GM18502 (cell line): ENCODE results near the gene PAPLN.
A peak's percentile ranks its signal among the peaks of the same experiment; 100 is the strongest.

Experiments used
- ATAC-seq: cut with Tn5 transposase; IDR thresholded peaks from one replicate; pipeline ENCODE4 v1.9.1; 2021; ENCODE audit warnings: mild to moderate bottlenecking; ENCODE audit not compliant: unreplicated experiment, poor library complexity

PAPLN gene

GRCh38 chr14:73244541-73245290, 7.4 kb downstream of the PAPLN start:
- ATAC-seq: no peak

DNA sequence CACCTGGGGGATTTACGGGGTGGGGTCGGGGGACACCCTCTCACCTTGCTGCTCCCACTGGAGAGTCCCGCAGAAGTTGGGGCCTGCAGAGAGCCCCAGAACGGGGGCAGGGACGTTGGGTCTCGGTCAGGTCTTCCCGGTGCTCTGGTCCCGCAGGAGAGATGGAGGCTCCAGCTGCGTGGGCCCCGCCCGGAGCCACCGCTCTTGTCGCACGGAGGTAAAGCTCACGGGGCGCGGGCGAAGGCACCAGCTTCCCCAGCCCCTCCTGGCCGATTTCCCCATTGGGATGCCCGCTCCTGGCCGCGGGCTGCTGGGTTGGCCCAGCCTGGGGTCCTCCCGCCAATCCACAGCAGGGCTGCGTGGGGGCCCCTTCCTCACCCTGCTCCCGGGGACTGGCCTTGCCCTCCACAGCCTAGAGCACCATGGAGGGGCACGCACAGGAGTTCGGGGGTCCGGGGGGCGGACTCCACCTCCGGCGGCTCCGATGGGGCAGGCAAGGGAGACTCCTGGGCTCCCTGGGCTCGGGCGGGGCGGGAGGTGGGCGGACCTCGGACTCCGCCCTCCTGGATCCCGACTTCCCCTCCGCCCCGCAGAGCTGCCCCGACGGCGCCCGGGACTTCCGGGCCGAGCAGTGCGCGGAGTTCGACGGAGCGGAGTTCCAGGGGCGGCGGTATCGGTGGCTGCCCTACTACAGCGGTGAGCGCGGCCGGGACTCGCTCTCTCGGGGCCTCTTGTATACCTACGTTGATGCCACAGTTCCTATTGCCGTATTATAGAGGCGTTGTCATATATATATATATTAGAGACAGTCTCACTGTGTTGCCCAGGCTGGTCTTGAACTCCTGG, 8.4 kb downstream of the PAPLN start:
- peak; percentile 62 for ATAC-seq

- ATAC-seq: no peak
Observed at GRCh38 chr14:73246387-73247150, 9.3 kb downstream of the PAPLN start.

DNA sequence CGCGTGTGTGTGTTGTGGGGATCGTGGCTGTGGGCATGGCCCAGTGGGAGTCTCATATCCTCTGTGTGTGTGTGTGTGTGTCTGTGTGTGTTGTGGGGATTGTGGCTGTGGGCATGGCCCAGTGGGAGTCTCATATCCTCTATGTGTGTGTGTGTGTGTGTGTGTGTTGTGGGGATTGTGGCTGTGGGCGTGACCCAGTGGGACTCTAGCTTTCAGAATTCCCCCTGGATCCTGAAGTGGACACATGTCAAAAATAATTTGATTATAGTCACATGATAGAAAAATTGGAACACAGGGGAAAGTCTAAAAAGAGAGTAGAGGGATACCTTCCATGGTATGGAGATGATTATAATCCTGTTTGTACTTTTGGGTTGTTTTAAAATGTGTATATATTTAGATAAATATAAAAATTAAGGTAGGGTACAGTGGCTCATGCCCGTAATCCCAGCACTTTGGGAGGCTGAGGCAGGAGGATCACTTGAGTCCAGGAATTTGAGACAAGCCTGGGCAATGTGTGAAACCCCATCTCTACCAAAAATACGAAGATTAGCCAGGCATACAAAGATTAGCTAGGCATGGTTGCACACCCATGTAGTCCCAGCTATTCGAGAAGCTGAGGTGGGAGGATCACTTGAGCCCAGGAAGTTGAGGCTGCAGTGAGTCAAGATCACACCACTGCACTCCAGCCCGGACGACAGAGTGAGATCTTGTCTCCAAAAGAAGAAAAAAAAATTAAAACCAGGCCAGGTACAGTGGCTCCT, 11.0 kb downstream of the PAPLN start:
- ATAC-seq: peak; percentile 39

GRCh38 chr14:73249108-73249507, 11.8 kb downstream of the PAPLN start:
- ATAC-seq: no peak

GRCh38 chr14:73249564-73250316, 12.4 kb downstream of the PAPLN start:
- ATAC-seq: no peak

DNA sequence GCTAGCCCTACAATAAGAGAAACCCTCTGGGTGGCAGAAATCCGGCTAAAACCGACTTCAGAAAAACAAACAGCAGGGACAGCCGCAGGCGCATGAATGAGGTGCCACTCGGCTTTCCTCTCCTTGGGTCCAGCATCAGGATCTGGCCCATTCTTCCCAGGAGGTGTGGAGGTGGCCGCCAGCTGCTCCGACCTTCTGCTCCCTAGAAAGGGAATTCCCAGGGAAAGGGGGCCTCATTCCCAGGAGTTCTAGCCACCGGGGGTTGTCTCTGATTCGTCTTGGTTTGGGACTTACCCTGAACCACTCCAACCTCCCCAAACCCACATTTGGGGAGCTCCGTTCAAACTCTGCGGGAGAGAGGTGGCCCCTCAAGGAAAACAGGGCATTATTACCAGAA, 13.0 kb downstream of the PAPLN start:
- no peak for ATAC-seq

DNA sequence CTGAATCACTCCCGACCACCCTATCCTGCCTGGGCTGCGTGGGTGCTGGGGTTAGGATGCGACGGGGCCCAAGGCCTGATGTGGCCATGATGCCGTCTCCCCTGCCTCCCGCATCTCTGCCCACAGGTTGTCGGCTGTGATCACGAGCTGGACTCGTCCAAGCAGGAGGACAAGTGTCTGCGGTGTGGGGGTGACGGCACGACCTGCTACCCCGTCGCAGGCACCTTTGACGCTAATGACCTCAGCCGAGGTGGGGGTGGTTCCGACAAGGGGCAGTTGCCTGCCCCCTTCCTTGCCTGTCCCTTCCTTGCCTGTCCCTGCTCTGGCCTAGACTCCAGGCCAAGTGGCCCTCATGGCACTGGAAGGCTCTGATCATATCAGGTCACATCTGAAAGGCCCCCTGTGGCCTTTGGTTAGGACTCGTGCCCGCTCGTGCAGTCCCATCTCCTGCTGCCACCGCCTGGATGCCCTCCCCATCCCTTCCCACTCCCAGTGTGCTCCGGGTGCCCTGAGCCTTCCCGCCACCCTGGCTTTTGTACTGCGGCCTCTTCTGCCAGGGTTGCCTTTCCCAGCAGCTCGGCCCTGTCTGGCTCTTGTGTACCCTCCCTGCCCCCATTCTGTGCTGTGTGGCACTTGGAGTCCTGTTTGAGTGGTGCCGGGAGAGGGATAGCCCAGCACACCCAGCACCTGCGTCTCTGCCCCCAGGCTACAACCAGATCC, 13.6 kb downstream of the PAPLN start:
- no peak for ATAC-seq

DNA sequence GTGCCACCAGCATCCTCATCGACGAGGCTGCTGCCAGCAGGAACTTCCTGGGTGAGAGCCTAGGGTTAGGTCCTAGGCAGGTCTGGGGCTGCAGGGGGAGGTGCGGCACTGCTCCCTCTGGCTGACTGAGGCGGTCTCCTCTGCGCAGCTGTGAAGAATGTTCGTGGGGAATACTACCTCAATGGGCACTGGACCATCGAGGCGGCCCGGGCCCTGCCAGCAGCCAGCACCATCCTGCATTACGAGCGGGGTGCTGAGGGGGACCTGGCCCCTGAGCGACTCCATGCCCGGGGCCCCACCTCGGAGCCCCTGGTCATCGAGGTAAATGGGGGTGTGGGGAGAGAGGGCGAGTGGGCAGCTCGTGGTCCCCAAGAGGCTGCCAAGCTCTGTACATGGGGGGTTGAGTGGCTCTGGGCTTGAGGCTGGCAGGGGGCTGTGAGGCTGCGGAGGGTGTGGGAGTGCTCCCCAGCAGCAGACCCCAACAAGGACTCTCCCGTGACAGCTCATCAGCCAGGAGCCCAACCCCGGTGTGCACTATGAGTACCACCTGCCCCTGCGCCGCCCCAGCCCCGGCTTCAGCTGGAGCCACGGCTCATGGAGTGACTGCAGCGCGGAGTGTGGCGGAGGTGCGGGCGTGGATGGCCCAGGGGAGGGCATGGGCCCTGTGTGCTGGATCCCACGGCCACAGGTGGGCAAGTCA, 14.4 kb downstream of the PAPLN start:
- no peak for ATAC-seq

DNA sequence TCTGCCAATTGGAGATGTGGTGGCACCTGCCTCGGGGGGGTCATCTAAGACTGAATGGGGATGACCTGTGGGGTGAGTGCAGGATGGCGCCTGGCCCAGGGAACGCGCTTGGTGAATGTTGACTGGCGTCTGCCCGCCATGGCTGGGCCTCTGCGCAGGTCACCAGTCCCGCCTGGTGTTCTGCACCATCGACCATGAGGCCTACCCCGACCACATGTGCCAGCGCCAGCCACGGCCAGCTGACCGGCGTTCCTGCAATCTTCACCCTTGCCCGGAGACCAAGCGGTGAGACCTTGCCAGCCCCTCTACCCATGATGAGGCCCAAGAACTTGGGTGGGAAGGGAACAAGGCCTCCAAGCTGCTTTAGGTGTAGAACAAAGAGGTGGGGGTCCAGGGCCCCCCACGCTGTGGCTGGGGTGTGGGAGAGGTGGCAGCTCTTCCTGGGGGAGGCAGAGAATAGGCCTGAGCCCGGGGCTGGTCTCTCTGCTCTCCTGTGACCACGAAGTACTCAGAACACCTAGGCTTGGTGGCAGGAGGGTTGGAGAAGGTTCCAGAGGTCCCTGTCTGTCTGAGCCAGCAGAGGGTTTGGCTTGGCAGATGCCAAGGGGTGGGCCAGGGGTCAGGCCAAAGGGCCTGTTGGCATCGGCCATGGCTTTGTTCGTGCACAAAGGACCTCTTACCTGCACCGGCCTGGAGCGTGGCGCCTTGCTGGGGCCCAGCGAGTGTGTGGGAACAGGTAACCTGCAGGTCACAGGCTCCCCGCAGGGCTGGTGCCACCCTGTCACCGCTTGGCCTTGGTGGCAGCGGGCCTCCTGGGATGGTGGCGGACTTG, 15.4 kb downstream of the PAPLN start:
- no peak for ATAC-seq

GRCh38 chr14:73253323-73253610, 16.0 kb downstream of the PAPLN start:
- no peak for ATAC-seq

- no peak for ATAC-seq
Observed at GRCh38 chr14:73253721-73254120, 16.4 kb downstream of the PAPLN start.

DNA sequence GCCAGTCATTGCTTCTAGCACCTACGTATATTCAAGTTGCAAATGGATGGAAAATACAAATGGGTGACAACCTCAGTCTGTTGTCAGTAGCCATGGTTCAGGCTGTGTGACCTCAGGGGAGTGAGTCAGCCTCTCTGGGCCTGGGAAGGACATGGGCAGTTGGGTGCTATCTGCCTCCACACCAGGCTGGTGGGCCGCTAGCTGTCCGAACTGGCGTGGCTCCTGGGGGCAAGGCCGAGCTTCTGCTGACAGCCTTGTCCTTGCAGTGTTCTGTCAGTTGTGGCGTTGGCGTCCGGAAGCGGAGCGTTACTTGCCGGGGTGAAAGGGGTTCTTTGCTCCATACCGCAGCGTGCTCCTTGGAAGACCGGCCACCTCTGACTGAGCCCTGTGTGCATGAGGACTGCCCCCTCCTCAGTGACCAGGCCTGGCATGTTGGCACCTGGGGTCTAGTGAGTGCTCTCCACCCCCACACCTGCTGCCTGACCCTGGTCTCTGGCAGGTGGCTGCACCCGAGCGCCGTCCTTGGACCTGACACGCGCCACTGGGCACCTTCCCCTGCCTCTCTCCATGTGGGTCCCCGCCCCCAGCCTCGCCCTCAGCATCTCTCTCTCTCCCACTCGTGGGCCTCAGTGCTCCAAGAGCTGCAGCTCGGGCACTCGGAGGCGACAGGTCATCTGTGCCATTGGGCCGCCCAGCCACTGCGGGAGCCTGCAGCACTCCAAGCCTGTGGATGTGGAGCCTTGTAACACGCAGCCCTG, 17.1 kb downstream of the PAPLN start:
- ATAC-seq: no peak

DNA sequence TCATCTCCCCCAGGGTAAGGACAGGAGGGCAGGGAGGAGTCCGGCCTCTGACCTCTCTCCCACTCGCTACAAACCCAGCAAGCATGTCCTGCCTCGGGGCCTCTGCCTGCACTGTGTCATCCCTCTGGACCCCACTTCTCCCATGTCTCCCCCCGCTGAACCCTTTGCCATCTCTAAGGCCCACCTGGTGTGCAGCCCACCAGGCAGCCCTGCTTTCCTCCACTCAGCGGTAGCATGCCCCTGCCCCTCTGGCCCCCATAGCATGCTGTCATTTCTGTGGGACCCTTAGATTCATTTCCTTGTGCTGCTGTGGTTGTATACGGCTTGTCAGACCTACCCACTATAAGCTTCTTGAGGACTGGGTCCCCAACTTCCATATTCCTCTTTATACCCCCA, 17.7 kb downstream of the PAPLN start:
- ATAC-seq: no peak

DNA sequence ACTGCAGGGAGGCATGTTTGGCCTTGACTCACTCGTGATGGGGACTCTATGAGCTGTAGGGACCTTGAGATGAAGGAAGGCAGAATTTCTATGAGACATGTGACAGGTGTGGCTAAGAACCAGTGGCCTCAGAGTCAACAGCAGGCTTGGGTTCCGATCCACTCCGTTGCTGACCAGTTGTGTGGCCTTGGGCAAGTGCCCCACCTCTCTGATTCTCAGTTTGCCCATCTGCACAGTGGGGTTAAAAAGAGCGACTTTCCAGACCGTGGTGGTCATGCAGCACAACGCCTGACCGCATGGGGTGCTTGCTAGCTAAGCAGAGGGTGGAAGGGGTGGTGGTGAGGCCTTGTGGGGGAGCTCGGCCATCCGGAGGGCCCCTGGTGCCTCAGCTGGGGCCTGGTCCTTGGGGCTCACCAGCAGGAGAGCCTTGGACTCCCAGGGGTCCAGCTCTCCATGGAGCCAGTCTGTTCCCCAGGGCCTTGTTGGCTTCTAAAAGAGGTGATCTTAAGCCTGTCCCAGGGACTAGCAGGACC, 18.5 kb downstream of the PAPLN start:
- ATAC-seq: no peak

DNA sequence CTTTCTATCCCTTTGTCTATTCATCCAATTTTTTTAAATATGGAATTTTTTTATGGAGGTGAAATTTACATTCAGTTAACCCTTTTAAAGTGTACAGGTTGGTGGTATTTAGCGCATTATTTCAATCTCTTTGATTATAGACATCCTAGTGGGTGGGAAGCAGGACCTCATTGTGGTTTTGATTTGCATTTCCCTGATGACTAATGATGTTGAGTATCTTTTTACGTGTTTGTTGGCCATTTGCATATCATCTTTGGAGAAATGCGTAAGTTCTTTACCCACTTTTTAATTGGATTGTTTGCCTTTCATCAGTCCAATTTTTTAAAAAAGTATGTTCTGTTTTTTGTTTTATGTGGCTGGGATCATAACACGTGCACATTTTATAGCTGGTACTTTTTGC, 20.8 kb downstream of the PAPLN start:
- ATAC-seq: no peak
